Activated CD8-positive, alpha-beta memory T cell treated with anti-CD3 and anti-CD28 coated beads, Interleukin-2, amount 50 U/mL, for 1 hour (primary cell): ENCODE results near the gene FZR1.

Experiments used
- DNase-seq: peaks from one replicate; pipeline ENCODE4 v3.0.0-alpha.2; 2020; ENCODE audit errors: extremely low read depth

FZR1 gene

DNA sequence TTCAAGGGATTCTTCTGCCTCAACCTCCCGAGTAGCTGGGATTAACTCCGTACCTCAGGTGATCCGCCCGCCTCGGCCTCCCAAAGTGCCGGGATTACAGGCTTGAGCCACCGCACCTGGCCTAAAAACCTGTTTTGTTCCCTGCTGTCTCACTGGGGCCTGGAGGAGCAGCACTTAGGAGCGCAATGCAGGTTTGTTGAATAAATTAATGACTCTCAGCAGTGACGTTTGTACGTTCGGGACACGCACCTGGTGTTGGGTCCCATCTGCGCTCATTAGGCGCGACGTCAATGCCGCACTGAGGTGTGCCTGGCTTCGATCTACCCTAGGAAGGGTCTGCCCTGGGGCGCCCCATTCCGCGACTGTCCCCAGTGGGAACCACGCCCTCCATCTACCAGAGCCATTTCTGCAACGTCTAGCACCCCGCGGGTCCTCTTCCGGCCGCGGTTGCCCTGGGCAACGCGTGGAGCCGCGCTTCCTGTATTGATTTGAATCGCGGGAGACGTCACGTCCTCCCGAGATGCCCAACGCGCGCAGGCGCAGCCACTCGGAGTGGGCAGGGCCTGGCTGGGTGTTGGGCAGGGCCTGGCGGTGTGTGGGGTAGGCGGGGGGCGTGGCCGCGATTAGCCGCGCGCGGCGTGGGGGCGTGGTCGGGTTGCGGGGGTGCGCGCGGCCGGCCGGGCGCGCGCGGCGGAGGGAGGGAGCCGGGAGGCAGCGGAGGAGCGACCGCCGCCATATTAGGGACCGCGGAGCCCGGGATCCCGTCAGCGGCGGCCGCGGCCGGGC is at the start of gene FZR1:
Gene FZR1, plus strand, starts transcription at position 714 of the 786 bp plus-strand sequence. CDS start 16,679 bp downstream, outside the sequence.
- peak; percentile 94 for DNase-seq

DNA sequence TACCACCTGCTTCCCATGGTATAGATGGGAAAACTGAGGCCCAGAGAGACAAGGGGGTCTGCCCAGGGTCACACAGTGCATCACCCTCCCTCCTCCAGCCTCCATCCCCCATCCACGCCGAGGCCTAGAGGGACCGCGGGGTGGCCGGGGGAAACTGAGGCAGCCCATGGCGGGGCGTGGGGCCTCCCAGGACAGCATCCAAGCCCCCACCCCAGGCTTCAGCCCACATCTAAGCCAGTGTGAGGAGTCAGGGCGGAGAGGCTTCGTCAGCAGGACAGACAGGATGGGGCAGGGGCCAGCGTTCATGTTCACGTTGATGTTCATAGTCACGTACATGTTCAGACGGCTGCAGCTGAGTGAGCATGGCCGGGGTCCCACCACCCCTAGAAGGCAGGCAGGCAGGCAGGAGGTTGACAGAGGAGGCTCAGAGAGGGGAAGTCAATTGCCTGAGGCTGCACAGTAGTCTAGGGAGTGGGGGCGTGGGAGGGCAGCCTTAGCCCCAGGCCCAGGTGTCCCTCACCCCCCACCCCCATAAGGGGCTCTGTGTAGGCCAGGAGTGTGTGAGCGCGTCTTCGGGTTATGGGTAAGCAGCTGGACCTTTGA is 49.1 kb upstream of the FZR1 start:
- DNase-seq, result no peak

DNA sequence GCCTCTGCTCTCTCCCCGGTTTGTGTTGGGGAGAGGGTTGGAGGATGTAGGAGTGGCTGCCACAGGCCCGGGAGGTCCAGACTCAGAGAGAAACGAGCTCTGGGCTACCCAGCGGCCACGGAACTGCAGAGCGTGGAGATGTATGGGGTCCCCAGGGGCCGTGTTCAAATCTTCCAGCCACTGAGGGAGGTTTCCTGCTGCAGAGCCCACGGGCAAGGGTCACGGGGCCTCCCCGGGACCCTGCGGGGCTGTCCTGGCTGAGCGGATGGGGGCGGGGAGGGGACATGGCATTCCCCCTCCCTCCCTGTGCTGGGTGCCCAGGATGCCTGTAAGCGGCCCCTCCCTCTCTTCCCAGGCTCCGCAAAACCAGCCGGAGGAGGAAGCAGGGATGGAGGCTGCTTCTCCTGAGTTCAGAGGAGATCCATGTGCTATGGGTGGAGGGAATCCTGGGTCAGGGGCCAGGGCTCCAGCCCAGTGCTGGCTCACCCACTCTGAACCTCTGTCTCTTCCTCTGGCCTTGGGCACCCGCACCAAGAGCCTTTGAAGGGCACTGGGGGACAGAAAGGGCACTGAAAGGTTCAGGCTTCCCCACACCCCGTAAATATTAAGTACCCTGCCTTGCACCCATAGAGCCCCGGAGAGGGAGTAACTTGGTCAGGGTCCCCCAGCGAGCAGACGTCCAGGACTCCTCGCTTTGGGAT is 48.4 kb upstream of the FZR1 start:
- no peak for DNase-seq

DNA sequence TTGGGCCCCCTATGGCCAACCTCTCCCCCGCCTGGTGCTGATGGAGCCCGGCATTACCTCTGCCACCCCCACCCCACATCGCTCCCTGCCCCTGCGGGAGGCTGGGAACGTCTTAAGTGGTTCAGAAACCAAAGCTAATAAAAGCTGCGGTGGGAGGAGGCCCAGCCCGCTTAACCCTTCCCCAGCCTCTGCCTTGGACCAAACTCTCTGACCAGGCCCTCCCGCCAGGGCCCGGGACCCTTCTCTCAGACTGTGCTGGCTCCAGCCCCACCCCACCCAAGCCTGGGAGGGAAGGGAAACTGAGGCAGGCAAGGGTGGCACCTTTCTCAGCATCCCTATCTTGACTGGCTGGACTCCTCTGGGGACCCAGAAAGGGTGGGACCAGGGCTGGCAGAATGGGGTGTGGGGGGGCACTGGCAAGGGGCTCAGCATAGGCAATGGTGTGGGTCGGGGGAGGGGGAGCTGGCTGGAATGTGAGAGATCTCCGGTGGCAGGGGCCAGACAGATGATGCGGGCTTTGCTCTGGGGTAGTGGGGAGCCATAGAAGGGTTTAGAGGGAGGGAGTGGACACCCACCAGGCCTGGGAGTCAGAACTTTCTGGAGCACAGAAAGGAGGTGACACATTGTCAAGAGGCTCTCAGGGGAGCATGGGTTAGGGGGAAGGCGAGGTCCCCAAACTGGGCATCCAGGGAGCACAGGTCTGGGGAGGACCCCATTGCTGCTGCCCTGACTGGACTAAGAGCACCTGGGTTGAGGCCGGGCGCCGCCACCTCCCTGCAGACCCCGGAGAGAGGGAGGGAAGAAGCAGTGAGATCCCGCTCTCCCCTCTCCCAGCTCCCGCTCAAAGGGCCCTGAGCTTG is 47.7 kb upstream of the FZR1 start:
- DNase-seq, result no peak

DNA sequence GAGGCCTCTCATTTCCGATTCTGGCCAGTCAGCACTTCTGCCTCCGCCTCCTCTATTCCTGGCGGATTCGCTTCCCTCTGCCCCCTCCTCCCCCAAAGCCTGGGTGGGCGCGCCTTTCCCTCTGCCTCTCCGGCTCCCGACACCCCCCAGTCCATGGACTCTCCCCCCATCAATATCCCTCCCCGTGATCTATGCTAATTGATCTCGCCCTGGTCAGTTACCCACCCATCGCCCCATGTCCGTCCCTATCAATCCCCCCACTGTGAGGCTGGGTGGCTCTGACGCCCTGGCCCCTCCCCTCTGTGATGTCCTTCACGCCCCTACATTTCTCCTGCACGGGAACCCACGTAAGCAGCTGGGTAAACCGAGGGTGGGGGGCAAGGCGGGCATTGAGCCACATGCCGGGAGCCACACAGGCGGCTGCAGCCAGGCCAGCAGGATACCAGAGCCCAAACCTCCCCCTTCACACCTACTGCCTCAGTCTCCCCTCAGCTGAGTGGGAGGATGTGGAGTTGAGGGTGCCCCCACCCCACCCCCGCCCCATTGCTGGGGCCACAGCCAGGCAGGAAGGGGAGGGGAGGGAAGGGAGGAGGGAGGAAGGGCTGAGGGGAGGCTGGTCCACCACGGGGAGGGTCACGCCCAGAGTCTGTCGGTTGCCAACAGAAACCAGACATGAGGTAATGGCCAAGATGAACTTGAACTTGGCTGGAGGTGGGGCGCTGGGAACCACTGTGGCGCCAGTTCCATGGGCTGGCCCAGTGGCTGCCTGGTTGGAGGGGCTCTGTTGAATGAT is 46.8 kb upstream of the FZR1 start:
- no peak for DNase-seq

DNA sequence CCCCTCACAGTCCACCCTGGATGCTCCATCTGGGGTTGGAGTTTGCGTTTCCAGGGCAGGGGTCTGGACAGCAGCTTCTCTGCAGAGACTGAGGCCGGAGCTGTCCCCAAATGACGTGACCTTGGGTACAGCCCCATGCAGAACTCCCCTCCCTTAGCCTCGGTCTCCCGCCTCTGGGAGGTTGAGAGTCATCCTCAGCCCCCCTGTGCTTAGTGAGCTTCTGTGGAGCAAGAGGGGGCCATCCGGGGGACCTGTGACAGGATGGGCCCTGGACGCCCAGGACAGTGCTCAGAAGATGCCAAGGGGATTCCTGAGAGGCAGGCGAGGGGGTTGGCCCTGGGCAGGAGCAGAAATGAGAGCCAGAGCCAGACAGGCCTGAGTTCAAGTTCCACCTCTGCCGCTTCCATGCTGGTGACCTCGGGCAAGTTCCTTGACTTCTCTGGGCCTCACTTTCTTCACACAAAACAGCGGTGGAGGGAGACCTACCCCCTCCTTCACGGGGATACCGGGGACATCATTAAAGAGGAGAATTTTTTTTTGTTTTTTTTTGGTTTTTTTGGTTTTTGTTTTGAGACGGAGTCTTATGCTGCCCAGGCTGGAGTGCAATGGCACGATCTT is 46.0 kb upstream of the FZR1 start:
- DNase-seq, result no peak

DNA sequence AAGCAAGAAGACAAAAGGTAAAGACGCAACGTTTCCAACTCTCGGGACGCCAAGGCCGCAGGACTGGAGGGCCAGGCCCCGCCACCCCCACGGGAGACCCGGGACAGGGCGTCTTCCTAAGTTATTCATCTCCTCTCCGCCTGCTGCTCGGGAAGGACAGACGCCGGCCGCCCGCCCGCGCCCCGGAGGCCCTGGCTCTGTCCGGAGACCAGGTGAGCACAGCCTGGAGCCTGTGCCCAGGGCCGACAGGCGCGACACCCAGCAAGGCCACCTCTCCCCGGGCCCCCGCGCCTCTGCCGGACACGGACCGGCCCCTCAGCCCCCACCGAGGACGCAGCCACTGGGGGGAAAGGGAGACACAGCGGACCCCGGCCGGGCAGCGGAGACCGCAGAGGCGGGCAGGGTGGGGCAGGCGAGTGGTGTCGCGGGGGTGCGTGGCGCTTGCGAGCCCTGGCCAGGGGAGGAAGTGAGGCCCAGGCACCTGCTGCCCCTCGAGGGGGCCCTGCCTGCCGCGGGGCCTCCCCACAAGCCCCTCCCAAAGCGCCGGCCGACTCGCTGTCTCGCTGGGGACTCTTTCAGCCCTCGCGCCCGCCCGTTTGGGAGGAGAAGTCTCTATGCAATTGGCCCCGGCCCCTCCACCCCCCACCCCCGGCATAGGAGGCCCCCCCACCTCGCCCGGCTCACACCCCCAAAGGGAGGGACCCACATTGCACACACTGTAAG is 43.0 kb upstream of the FZR1 start:
- DNase-seq, result no peak

DNA sequence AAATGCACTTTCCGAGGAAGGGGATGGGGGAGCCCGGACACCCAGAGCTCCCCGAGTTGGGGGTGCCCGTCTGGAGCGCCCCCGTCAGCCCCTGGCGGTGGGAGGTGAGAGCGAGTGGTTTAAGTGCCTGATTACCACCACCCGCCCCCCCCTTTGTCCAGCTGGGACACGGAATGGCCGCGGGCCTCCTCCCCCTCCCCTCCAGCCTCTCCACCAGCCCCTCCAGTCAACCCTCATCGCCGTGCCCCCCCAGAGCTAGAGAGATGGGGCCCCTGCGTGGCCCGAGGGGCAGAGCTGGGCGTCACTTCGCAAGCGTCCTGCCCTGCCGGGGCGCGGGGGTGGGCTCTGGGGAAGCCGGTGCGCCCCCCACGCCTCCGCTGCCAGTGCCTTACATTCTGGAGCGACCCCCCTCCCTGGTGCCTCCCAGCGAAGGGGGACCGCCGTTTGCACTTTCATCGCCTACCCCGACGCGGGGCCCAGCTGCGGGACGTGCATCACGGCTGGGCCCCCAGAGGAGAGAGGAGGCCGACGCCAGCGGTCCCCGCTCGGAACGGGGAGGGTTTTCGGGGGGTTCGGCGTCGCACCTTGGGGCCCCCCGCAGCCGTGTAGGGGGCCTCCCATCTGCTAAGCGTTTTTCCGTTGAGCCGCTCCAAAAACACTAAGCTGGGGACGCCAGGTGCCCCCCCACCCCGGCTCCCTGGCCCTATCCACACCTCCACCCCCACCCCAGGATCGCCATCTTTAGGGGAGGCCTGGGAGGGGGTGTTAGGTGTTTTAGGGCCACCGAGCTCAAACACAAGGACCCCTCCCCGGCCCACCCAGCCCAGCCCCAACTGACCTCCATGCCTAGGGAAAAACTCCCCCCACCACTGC is 42.2 kb upstream of the FZR1 start:
- no peak for DNase-seq

DNA sequence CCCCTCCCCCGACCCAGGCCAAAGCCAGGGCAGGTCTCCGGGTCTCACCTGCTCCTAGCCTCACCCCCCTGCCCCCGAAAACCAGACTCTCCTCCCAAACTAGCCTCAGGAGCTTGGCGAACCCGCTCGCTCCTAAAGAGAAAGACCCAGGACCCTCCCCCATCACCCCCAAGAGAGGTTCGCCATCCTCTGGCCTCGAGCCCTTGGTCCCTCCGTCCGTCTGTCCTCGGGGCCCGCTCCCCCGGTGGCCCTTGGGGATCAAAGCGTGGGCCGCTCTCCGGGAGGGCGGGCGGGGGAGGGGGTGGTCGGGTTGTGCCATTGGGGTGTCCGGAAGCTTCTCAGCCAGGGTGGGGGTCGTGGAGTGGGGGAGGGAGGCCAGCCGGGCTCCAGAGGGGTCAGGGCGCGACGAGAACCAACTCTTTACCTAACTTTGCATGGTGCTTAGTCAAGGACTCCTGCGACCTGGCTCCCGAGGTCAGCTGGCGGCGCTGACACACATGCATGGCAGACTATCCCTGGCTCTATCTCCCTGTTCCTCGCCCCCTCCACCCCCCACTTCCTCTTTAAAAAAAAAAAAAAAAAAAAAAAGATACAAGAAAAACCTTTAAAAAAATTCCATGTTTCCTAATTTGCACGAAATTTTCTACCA is 41.4 kb upstream of the FZR1 start:
- no peak for DNase-seq

DNA sequence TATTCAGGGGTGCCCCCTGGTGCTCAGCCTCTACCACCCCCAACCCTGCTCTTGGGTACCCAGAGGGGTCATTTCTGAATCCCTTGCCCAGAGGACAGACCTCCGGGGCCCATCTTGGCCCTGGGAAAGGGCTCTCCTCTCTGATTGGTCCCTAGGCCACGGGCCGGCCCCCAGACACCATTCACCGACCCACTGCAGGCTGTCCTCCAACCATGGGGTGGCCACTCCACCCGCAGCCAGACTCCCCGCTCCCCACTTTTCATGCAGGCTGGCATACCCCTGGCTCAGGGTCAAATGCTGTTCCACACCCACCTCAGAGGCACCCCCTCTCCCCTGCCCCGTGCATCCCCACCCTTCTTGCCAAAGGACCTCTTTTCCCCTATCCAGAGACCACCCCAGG is 40.6 kb upstream of the FZR1 start:
- DNase-seq, result no peak

DNA sequence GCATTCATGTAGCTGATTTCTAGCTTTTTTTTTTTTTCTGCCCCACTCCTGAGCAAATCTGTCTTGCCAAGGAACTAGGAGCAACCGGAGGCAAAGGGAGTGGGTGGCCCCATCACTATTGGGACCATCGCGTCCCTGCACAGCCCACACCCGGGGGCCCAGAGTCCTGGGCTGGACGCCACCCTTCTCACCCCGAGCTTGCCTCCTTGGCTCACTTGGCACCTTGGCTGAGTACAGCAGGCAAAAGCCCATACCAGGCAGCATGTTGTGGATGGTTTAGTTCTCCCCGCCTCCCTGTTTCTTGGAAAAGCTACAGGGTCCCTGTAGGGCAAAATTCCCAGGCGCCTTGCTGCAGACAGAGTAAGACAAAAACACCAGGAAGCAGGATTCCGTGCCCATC is 39.5 kb upstream of the FZR1 start:
- no peak for DNase-seq

DNA sequence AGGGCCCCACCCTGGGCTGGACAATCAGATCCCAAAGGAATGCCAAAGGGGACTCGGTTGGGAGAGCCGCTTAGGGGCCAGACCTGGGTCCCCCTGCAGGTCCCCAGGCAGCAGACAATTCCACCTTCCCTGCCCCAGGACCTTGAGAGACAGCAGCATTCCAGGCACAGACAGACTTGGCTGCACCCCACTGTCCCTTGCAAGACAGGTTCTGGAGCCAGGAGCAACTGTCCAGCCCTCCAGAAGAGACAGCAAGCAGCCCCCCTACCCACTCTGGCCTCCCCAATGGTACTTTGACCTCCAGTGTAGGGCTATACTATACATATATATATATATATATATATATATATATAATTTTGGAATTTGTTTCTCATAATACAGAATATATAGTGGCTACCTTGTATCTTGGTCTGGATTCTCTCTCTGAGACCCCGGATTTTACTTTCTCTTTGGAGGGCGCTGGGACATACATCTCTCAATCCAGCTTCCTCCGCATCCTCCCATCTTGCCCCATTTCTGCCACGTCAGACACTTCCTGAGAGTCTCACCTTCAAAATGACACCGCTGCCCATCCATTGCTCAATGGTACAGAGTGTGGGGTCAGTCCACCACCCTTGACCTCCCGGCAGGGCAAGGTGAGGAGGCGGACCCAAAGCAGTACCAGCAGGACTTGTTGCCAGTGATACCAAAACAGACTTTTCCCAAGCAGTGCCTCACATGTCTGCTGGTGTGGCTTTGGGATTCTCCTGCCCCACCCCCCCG is 38.5 kb upstream of the FZR1 start:
- DNase-seq, result no peak

DNA sequence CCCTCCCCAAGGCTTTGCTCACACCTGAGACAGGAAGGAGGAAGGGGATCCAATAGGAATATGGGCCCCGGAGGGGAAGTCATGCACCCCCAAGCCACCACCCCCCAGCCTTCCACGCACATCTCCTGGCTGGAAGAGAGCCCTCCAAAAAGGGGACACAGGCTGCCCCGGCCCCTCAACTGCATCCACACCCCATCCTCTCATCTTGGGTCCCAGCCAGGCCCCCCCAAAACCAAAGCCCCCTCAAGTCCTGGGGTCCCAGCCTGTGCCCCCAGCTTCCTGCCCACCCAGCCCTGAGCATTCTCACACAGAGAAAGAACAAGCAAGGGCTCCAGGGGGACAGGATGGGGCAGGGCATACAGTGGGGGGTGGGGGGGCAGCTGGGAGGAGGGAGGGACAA is 37.9 kb upstream of the FZR1 start:
- DNase-seq, result no peak

DNA sequence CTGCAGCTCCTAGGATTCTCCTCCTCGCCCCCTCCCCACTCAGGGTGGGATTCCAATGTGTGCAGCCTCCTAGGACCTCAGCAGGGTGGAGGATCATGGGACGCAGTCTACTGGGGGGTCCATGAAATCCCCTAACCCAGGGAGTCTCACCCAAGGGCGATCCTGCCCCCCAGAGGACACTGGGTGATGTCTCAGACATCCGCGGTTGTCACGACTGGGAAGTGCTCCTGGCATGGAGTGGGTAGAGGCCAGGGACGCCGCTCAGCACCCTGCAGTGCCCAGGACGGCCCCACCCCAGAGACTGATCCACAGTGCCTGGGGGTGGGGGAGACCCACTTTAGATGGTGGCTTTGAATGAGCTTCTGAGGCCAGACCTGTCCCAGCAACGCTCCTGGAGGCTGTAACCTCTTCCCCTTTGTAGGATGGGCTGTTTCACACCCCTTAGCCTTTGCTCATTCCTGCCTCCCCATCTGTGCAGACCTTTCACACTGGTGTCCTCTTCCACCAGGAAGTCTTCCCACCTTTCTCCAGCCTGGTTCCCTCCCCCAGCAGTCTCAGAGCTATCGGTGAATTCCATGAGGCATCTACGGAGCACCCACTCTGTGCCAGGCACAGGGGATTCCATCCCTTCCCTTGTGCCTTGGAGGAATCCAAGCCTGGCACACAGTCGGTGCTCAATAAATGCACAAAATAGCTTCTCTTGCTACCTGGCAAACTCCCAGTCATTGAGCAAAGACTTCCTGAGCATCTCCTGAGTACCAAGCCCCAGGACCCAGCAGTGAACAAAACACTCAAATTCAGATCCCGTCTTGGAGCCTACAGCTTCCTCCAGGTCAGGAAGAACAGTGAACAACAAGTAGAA is 36.2 kb upstream of the FZR1 start:
- DNase-seq, result no peak

DNA sequence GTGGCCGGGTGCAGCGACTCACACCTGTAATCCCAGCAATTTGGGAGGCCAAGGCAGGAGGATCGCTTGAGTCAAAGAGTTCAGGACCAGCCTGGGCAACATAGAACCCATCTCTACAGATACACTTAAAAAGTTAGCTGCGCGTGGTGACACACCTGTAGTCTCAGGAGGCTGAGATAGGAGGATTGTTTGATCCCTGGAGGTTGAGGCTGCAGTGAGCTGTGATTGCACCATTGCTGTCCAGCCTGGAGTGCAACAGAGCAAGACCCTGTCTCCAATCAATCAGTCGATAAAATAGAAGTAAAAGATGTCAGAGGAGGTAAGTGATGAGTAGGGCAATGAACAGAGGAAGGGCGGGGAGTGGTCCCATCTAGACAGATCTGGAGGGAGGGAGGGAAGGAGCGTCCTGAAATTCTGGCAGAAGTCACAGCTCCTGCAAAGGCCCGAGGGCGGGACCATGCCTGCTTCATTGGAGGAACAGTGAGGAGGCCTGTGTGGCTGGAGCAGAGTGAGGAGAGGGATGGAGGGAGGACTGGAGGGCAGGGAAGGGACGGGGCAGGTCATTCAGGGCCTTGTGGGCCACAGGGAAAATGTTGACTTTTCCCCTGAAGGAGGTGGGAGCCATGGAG is 35.5 kb upstream of the FZR1 start:
- no peak for DNase-seq

DNA sequence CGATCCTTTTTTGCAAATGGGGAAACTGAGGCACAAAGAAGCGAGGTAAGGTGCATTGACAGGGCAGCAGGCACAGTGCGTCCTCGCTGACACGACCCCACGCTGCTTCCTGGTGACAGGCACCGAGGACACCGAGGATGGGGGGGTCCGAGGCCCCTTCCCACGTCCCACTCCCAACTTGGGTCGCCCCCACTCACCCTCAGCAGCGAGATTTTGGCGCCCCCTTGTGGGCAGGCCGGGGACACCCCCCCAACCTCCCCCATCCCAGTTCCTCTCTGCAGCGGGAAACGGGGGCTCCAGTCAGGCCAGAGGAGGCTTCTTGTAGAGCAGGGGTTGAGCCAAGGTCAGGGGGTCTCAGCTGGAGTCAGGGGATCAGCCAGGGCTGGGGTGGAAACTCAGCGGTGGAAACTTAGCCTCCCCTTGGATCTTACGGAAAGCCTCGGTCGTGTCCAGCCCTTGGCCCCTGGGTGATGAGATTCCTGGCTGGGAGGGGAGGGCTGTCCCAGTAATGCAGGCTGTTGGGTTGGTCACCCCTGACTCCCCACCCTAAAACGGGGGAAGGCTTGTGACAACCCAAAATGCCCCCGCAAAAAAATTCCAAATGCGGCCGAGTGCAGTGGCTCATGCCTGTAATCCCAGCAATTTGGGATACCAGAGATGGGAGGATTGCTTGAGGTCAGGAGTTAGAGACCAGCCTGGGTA is 34.0 kb upstream of the FZR1 start:
- no peak for DNase-seq
